Stimulated activated CD4-positive, alpha-beta T cell treated with anti-CD3 and anti-CD28 coated beads, TNF-alpha, amount 100 ng/mL, for 24 hours (primary cell): ENCODE results near the gene NDUFB8.

Source experiments
- DNase-seq, 3 experiments: peaks; one replicate each; pipeline ENCODE4 v3.0.0-alpha.2; 2020; ENCODE audit warnings: low read depth in 3 of 3

The NDUFB8 gene

GRCh38 chr10:100535715-100536353, 6.2 kb upstream of the NDUFB8 start, which contains the start of gene HIF1AN:
TSS of gene HIF1AN (plus strand) at chr10:100535943. CDS start at chr10:100535959, 16 bp downstream.
- peak; percentile 75 to 82 (median 82) for DNase-seq

DNA sequence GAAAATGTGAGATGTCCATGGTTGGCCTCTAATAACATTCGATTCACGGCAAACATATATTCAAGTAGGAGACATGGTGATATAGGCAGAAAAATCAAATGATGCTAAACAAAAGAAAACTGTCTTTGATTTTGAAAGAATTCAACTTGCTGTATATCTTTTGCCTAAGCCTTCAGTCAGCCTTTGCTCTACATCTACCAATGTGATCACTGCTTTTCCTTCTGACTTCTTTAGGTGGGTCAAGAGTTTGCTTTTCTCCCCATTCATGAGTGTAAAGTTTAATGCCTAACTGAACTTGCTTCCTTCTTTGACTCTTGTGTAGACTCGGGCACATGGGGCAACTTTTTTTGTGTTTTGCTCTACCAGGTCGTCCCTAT, 5.7 kb upstream of the NDUFB8 start:
- DNase-seq, result no peak

DNA sequence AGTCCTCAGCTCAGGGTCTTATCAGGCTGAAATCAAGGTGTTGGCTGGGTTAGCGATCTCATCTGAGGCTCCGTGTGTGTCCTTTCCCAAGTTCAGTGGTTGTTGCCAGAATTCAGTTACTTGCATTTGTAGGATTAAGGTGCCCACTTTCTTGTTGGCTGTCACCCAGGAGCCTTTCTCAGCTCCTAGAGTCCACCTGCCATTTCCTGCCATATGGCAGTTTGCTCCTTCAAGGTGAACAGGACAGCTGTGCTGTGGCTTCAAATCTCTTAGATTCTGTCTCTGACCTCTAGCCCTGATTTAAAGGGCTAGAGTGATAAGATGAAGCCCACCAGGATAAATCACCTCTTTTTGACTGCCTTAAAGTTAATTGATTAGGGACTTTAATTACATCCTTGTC, 5.1 kb upstream of the NDUFB8 start:
- no peak for DNase-seq

DNA sequence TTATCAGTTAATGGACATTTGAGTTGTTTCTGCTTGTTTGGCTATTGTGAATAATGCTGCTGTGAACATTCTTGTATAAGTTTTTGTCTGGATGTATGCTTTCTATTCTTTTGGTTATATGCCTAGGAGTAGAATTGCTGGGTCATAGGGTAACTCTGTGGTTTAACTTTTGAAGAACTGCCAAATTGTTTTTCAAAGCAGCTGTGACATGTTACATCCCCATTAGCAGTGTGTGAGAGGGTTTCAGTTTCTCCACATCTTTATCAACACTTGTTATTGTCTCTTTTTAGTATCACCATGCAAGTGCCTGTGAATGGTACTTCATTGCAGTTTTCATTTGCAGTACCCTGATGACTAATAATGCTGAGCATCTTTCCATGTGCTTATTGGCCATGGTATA, 2.1 kb upstream of the NDUFB8 start:
- DNase-seq, result no peak

DNA sequence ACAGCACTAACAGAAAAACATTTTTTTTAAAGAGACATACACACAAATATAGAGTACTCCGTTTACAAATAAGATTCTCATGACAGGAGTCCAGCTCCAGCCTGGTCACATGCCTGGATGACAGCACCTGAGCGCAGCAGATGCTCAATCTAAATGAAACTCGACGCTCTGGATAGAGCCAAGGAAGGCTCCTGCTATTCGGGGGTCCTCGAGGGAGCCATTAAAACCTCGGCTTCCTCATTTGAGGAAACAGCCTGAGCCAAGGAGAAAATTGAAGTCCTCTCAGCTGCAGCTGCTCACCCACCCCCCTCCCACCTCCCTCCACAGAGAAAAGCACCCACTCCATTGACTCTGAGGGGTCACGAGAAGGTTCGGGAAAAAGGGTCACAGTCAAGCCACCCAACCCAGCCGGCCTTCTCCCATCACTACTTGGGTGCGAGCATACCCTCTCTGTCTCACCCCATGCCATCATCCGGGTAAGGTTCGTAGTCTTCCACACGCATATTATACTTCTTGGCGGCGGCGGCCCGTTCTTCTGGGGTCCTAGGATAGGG, 673 bp downstream of the NDUFB8 start:
- no peak for DNase-seq

DNA sequence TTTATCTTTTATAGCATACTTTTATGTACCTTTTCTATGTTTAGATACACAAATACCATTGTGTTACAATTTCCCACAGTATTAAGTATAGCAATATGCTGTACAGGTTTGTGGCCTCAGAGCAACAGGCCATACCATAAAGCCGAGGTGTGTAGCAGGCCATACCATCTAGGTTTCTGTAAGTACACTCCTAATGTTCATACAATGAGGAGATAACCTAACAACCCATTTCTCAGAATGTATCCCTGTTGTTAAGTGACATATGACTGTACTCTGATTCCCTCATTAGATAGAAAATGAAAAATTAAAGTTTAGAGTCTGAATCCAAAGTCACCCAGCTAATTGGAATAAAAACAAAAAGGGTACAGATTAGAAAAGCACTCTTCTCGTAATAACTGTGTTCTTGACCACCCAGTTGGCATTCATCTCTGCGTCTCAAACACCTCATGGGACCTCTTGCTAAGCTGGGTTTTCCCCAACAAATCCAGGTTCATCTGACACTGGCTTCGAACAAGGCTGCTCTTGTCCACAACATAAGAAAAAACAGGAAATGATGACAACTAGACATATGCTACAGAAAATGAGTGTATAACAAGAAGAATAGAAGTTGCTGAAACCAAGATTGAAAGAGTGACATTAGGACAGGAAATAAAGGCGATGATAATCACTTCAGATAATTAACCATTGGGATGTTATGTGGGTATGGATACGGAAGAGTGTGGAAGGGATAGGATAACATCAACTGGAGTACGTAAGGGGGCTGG, 1.4 kb downstream of the NDUFB8 start:
- no peak for DNase-seq

GRCh38 chr10:100524638-100525037, 5.0 kb downstream of the NDUFB8 start:
- no peak for DNase-seq

DNA sequence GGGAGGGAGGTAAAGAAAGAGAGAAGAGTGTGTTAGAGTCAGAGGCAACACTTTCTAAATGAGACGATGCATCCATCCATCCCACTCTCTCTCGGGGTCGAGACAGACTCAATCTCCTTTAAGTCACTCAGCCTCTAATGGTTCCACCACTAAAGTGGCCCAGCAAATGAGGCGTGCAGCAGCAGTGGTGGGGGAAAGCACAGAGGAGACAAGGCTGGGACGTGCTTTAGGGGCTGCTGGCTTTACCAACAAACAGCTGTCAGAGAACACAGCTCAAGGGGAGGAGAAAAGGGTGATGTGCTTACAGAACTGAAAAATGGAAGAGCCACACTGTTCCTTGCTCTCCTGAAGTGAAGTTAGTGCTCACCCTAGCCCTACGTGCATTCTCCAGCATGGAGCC, 5.5 kb downstream of the NDUFB8 start:
- DNase-seq, result no peak

- DNase-seq, result no peak
Observed at GRCh38 chr10:100522945-100523344, 6.7 kb downstream of the NDUFB8 start.

DNA sequence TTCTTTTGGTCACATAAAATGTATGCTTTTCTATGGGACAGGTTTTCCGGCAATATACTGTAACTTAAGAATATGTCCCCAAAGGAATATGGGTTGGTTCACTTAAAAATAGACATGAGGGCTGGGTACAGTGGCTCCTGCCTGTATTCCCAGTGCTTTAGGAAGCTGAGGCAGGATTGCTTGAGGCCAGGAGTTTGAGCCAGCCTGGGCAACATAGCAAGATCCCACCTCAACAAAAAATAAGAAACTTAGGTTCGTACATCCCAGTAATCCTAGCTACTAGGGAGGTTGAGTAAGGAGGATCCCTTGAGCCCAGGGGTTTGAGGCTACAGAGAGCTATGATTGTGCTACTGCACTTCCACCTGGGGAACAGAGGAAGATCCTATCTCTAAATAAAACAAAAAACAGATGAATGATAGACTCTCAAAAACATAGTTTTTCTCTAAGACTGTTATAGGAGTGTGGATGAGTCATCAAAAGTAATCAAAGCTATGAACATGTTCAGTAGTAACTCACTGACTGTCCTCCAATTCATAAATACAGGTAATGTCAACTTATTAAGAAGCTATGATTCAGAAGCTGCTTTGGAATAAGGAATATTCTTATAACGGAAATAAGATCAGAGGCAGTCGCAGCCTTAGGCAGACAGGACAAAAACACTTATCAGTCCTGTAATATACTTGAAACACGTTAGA, 7.4 kb downstream of the NDUFB8 start:
- no peak for DNase-seq

- no peak for DNase-seq
Observed at GRCh38 chr10:100520811-100521210, 8.9 kb downstream of the NDUFB8 start.

DNA sequence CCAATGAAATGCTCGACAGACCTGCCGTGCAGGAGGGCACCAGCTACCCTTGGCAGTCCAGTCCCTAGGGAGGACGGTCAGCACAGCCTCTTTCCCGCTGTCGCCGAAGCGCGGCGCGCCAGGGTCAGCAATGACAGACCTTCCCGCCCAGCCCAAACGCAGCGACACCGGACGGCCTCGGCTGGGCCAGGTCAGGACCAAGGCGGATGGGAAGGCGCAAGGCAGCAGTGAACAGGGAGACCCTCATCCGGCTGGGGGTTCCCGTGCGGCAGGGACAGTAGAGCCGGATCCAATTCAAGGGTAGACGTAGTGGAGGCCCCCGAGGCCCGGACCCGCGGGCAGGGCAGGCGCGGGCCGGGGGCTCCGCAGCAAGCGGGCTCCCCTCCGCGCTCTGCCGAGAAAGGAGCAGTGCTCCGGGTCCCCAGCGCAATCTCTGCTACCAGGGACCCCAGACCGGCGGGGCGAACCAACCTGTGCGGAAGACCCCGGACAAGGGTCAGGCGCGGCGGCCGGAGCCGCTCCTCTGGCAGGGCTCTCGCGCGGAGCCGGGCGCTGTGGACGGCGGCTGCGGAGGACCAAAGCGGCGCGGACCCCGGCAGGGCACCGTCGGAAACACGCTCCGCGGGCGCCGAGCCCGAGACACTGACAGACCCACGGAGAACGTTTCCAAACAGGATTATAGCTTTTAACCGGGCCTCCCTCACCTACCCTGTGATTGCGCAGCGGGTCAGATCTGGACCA, 10.2 kb downstream of the NDUFB8 start, which contains the start of gene SEC31B:
Gene SEC31B, minus strand, starts transcription at position 551 of the 741 bp plus-strand sequence. CDS start 2,909 bp downstream, outside the sequence.
- DNase-seq, result no peak

DNA sequence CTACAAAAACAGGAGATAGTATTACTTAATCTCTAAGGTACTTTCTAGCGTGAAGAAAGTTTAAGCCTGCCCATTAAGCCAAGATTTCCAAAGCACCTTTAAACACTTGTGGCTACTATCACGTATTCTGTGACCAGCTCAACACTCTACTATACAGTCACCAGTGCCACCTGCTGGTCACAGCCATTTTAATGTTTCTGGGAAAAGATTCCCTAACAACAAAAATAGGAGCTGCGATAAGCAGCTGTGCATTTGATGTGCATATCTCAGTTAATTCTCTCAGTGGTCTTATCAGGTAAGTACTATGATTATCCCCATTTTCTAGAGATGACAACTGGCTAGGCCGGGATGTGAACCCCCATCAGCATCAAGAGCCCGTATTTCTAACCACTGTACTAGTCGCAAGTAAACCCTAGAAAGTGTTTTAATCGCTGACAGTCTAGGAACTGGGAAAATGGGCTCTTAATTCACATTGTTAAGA, 10.9 kb downstream of the NDUFB8 start:
- peak; percentile 22 to 46 (median 40) for DNase-seq

- no peak for DNase-seq
Observed at GRCh38 chr10:100516847-100517246, 12.8 kb downstream of the NDUFB8 start.

DNA sequence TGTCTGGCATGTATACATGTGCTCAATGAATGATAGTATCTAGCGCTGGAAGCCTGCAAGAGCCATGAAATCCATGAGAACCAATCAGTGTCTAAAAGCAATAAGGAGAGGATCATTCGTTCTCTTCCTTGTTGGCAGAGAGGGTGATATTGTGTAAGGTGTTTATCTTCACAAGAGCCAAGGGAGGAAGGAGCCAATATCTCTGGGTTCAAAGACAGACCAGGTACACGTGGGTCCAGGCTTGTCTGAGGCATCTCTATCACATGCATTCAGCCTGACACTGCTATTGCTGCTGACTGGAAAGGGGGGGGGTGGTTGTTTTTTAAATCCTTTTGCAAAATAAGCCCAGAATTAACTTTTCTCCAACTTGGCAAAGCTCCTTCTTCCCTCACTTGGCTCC, 14.1 kb downstream of the NDUFB8 start:
- DNase-seq, result no peak

DNA sequence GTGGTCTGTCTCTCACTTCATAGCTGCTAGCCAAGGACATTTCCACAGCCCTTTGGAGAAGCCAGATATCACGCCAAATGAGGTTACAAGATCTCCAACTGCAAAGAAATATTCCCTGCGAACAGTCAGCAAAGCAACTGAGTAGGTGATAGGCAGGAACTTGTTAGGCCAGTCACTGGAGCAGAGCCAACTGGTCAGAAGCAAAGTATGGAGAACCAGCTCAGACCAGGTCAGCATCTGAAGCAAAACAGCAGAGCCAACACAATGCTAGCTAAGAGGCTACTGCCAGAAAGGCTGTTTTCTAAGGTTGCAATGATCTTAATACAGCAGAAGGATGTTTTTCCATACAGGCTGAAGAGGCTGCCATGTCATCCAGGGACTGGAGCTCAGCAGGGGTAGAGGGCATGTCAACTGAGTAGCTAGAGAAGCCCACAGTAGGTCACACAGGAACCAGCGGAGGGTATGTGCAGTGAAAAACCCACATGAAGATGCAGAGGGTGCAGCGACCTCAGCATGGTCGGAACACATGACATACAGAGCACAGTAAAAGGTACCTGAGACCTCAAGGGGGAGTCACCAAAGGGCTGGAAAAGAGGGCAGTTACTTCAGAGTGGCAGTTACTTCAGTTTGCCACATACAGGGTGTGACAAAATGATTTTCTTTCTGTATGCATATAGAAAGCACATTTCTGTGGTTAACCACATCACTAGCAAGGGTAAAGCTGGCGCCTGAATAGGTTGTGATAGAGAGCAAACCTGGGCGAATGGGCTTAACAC, 18.9 kb downstream of the NDUFB8 start:
- peak; percentile 16 to 58 (median 43) for DNase-seq

GRCh38 chr10:100509241-100509840, 20.3 kb downstream of the NDUFB8 start:
- DNase-seq, result peak in 2 of 3 experiments; percentile 10 to 42

- DNase-seq, result peak in 1 of 3 experiments; percentile 30
Observed at GRCh38 chr10:100508691-100509150, 20.9 kb downstream of the NDUFB8 start.

DNA sequence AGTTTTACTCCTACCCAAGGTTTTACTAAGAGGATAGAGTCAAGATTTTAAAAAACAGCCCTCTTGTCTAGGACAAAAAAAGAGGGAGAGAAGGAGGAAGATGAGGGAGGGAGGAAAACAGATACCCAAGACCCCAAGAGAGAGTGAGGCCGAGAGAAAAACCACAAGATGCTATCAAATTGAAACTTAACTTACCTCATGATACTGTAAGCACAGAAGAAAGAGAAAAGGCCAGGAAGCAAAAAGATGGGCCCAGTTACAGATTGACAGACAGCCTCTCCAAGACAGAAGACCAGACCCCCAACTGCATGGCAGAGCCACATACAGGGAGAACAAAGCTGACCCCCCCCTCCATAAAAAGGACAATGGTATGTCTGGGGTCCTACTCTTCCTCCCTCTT, 21.4 kb downstream of the NDUFB8 start:
- DNase-seq, result no peak

- DNase-seq, result no peak
Observed at GRCh38 chr10:100507357-100507732, 22.3 kb downstream of the NDUFB8 start.
